Activated naive CD8-positive, alpha-beta T cell treated with anti-CD3 and anti-CD28 coated beads for 36 hours (primary cell): Measurements from ENCODE around the gene TSPAN14. TPM values are rescaled to one million over a fixed set of nuclear protein-coding genes. Genes with fewer than 3 reads are reported as not detected.

Experiments
- DNase-seq: peaks from one replicate; pipeline ENCODE4 v3.0.0; 2021
- H3K27ac Mint-ChIP-seq: one replicate; pipeline ENCODE4 v1.8.0; 2022; ENCODE audit warnings: mild to moderate bottlenecking, moderate library complexity, mixed read lengths
- H3K27me3 Mint-ChIP-seq: one replicate; pipeline ENCODE4 v1.8.0; 2022; ENCODE audit warnings: mild to moderate bottlenecking, mixed read lengths
- H3K36me3 Mint-ChIP-seq: one replicate; pipeline ENCODE4 v1.8.0; 2021; ENCODE audit warnings: mild to moderate bottlenecking, mixed read lengths
- H3K4me1 Mint-ChIP-seq: one replicate; pipeline ENCODE4 v1.8.0; 2021; ENCODE audit warnings: mixed read lengths
- H3K4me3 Mint-ChIP-seq: one replicate; pipeline ENCODE4 v1.8.0; 2022; ENCODE audit warnings: mild to moderate bottlenecking, moderate library complexity, mixed read lengths
- H3K9me3 Mint-ChIP-seq: one replicate; pipeline ENCODE4 v1.8.0; 2022; ENCODE audit warnings: mixed read lengths
- total RNA-seq, 2 experiments: library from RNA; stranded (reverse); gene quantifications; one replicate each; pipeline ENCODE4 v1.2.3, GENCODE V29; 2021

The TSPAN14 gene
- total RNA-seq, 2 experiments from 2014 or later, result 39.6 to 40.4 TPM

- Mint-ChIP-seq H3K36me3 (no peaks in the 10 kb centered on the region), H3K27ac (no peak overlapping the region), H3K27me3 (no peaks in the 10 kb centered on the region), H3K9me3 (no peaks in the 10 kb centered on the region), H3K4me3 (no peak overlapping the region), H3K4me1 (peaks cover 4% of the 10 kb centered on the region)
- no peak for DNase-seq
Measured at GRCh38 chr10:80582286-80582960, 128.3 kb downstream of the TSPAN14 start.

Other genes starting within 250 kb of the TSPAN14 start
- 100 to 1,000 TPM; 181 to 191 TPM for gene ANXA11, start 248.8 kb upstream of the TSPAN14 start, total RNA-seq
- not detected for gene MAT1A, start 164.7 kb upstream of the TSPAN14 start, total RNA-seq
- gene DYDC1, start 97.6 kb upstream of the TSPAN14 start, total RNA-seq, result not detected
- gene DYDC2, start 97.5 kb upstream of the TSPAN14 start, total RNA-seq, result under 1 TPM in 1 of 2 experiments, not detected in 1; 0.42 TPM
- gene PRXL2A, start 45.8 kb upstream of the TSPAN14 start, total RNA-seq, result 10 to 100 TPM; 23.3 to 24.5 TPM
- gene SH2D4B, start 83.6 kb downstream of the TSPAN14 start, total RNA-seq, result under 1 TPM; 0.08 to 0.18 TPM